COR-L47 (cell line): ENCODE results near the gene SAPCD2.
"Not testable (repeated sequence)": the region's sequence is repeated elsewhere in the genome, so short reads cannot be mapped to it uniquely, and the experiment has no call there.

Experiments used
- DNase-seq: peaks from one replicate; lab custom pipeline; 2025; lab: John Stamatoyannopoulos, UW

The SAPCD2 gene

GRCh38 chr9:137070201-137070905 is at the start of gene SAPCD2:
Gene SAPCD2, minus strand, starts transcription at chr9:137070557. Its CDS starts 97 bp downstream, at chr9:137070460.
- peak; percentile 93 for DNase-seq

GRCh38 chr9:137118092-137118603 is 47.8 kb upstream of the SAPCD2 start:
- not testable (repeated sequence) for DNase-seq

- no peak for DNase-seq
Observed at GRCh38 chr9:137117269-137117731, 46.9 kb upstream of the SAPCD2 start.

GRCh38 chr9:137116728-137117127 is 46.4 kb upstream of the SAPCD2 start:
- no peak for DNase-seq

GRCh38 chr9:137116027-137116507 is 45.7 kb upstream of the SAPCD2 start:
- DNase-seq, result no peak

GRCh38 chr9:137115394-137116026 is 45.2 kb upstream of the SAPCD2 start:
- DNase-seq, result no peak

- peak; percentile 43 for DNase-seq
Observed at GRCh38 chr9:137114613-137115393, 44.4 kb upstream of the SAPCD2 start, which contains the start of gene DPP7. Gene DPP7, minus strand, starts transcription at chr9:137114733. Its CDS starts 20 bp downstream, at chr9:137114713.

- no peak for DNase-seq
Observed at GRCh38 chr9:137114220-137114612, 43.9 kb upstream of the SAPCD2 start.

GRCh38 chr9:137113385-137114159 is 43.2 kb upstream of the SAPCD2 start:
- no peak for DNase-seq

GRCh38 chr9:137112564-137113384 is 42.4 kb upstream of the SAPCD2 start:
- no peak for DNase-seq

- DNase-seq, result no peak
Observed at GRCh38 chr9:137111788-137112563, 41.6 kb upstream of the SAPCD2 start.

GRCh38 chr9:137110911-137111787 is 40.8 kb upstream of the SAPCD2 start:
- DNase-seq, result no peak

GRCh38 chr9:137110147-137110910 is 40.0 kb upstream of the SAPCD2 start:
- no peak for DNase-seq

- DNase-seq, result no peak
Observed at GRCh38 chr9:137109250-137110146, 39.1 kb upstream of the SAPCD2 start.

- DNase-seq, result no peak
Observed at GRCh38 chr9:137108608-137109249, 38.4 kb upstream of the SAPCD2 start.

GRCh38 chr9:137107982-137108381 is 37.6 kb upstream of the SAPCD2 start:
- no peak for DNase-seq
